Activated naive CD4-positive, alpha-beta T cell treated with Interleukin-2 at 50 U/mL for 16 hours (primary cell): ENCODE data around the gene KCTD8.

Source experiments
- DNase-seq: peaks from one replicate; pipeline ENCODE4 v3.0.0-alpha.2; 2020

KCTD8 gene

GRCh38 chr4:44448521-44449461 lies at the start of gene KCTD8:
KCTD8 (minus strand) TSS chr4:44448809.
- peak; percentile 41 for DNase-seq

GRCh38 chr4:44494810-44495701 lies 46.4 kb upstream of the KCTD8 start:
- no peak for DNase-seq

- DNase-seq, result no peak
These were observed 45.3 kb upstream of the KCTD8 start for GRCh38 chr4:44493924-44494323.

- no peak for DNase-seq
These were observed 38.7 kb upstream of the KCTD8 start for GRCh38 chr4:44487341-44487740.

GRCh38 chr4:44479731-44480130 lies 31.1 kb upstream of the KCTD8 start:
- no peak for DNase-seq

GRCh38 chr4:44462259-44462658 lies 13.7 kb upstream of the KCTD8 start:
- DNase-seq, result no peak

GRCh38 chr4:44447563-44448504 lies 775 bp downstream of the KCTD8 start:
- DNase-seq, result no peak

- DNase-seq, result no peak
These were observed 1.6 kb downstream of the KCTD8 start for GRCh38 chr4:44446801-44447562.

GRCh38 chr4:44446191-44446590 lies 2.4 kb downstream of the KCTD8 start:
- DNase-seq, result no peak

- no peak for DNase-seq
These were observed 9.9 kb downstream of the KCTD8 start for GRCh38 chr4:44438687-44439086.

GRCh38 chr4:44434247-44434646 lies 14.4 kb downstream of the KCTD8 start:
- no peak for DNase-seq

- DNase-seq, result no peak
These were observed 22.9 kb downstream of the KCTD8 start for GRCh38 chr4:44425614-44426208.

- DNase-seq, result no peak
These were observed 25.7 kb downstream of the KCTD8 start for GRCh38 chr4:44422912-44423311.

- no peak for DNase-seq
These were observed 27.1 kb downstream of the KCTD8 start for GRCh38 chr4:44421330-44422065.

GRCh38 chr4:44415251-44415650 lies 33.4 kb downstream of the KCTD8 start:
- DNase-seq, result no peak

GRCh38 chr4:44368413-44369167 lies 80.0 kb downstream of the KCTD8 start:
- no peak for DNase-seq

GRCh38 chr4:44354172-44354571 lies 94.4 kb downstream of the KCTD8 start:
- DNase-seq, result no peak

GRCh38 chr4:44351069-44351468 lies 97.5 kb downstream of the KCTD8 start:
- no peak for DNase-seq

- no peak for DNase-seq
These were observed 105.8 kb downstream of the KCTD8 start for GRCh38 chr4:44342800-44343199.

GRCh38 chr4:44326741-44327140 lies 121.9 kb downstream of the KCTD8 start:
- no peak for DNase-seq
